Parathyroid adenoma (tissue), 2 donors: Measurements from ENCODE around the gene SIRT6.
"Not testable (repeated sequence)": the region's sequence is repeated elsewhere in the genome, so short reads cannot be mapped to it uniquely, and the experiment has no call there.

Source experiments
- H2AFZ ChIP-seq: fragments of 300-600 bp; sonication (generic); one replicate; pipeline ENCODE4 v1.7.0; 2017; ENCODE audit warnings: antibody characterized with exemption, mild to moderate bottlenecking
- H3K27ac ChIP-seq: fragments of 300-600 bp; sonication (generic); one replicate; pipeline ENCODE4 v1.7.0; 2017
- H3K27me3 ChIP-seq: fragments of 300-600 bp; sonication (generic); one replicate; pipeline ENCODE4 v1.7.0; 2017; ENCODE audit warnings: low read length; ENCODE audit not compliant: control insufficient read depth, insufficient read depth
- H3K36me3 ChIP-seq: fragments of 300-600 bp; sonication (generic); one replicate; pipeline ENCODE4 v1.7.0; 2017; ENCODE audit warnings: low read length; ENCODE audit not compliant: control insufficient read depth, insufficient read depth
- H3K4me1 ChIP-seq: fragments of 300-600 bp; sonication (generic); one replicate; pipeline ENCODE4 v1.7.0; 2017; ENCODE audit warnings: control low read depth
- H3K4me2 ChIP-seq: fragments of 300-600 bp; sonication (generic); one replicate; pipeline ENCODE4 v1.7.0; 2017; ENCODE audit warnings: low read length
- H3K4me3 ChIP-seq: fragments of 300-600 bp; sonication (generic); one replicate; pipeline ENCODE4 v1.7.0; 2017; ENCODE audit warnings: low read depth, low read length
- H3K79me2 ChIP-seq: fragments of 300-600 bp; sonication (generic); one replicate; pipeline ENCODE4 v1.7.0; 2017; ENCODE audit warnings: control low read depth
- H3K9ac ChIP-seq: fragments of 300-600 bp; sonication (generic); one replicate; pipeline ENCODE4 v1.7.0; 2017; ENCODE audit warnings: mild to moderate bottlenecking
- H3K9me3 ChIP-seq: fragments of 300-600 bp; sonication (generic); one replicate; pipeline ENCODE4 v1.7.0; 2017; ENCODE audit warnings: low read length; ENCODE audit not compliant: control insufficient read depth
- CTCF ChIP-seq: fragments of 300-600 bp; sonication (generic); IDR thresholded peaks from one replicate; pipeline ENCODE4 v1.7.0; 2017; ENCODE audit warnings: antibody characterized with exemption, mild to moderate bottlenecking
- donor health status: primary hyperparathyroidism.

Gene SIRT6

GRCh38 chr19:4227771-4228170, 45.4 kb upstream of the SIRT6 start:
- Histone ChIP-seq H3K27me3 (no peaks in the 10 kb centered on the region), H3K4me3 (no peak overlapping the region), H3K27ac (no peak overlapping the region), H3K36me3 (no peaks in the 10 kb centered on the region), H2AFZ (no peak overlapping the region), H3K9me3 (no peaks in the 10 kb centered on the region), H3K4me2 (no peak overlapping the region), H3K4me1 (no peaks in the 10 kb centered on the region), H3K9ac (no peak overlapping the region), H3K79me2 (no peaks in the 10 kb centered on the region)
- TF ChIP-seq CTCF = no peak

- H3K4me1 ChIP-seq = no peaks in the 10 kb centered on the region
- H3K36me3 ChIP-seq = no peaks in the 10 kb centered on the region
- no peak overlapping the region for H3K4me2 ChIP-seq
- H3K4me3 ChIP-seq = no peak overlapping the region
- H3K79me2 ChIP-seq = no peaks in the 10 kb centered on the region
- H3K9me3 ChIP-seq = no peaks in the 10 kb centered on the region
- no peak overlapping the region for H3K27ac ChIP-seq
- TF ChIP-seq CTCF = no peak
- no peak overlapping the region for H3K9ac ChIP-seq
- no peaks in the 10 kb centered on the region for H3K27me3 ChIP-seq
- no peak overlapping the region for H2AFZ ChIP-seq
These were observed 43.5 kb upstream of the SIRT6 start for GRCh38 chr19:4225885-4226284.

- H3K36me3 ChIP-seq = no peaks in the 10 kb centered on the region
- H3K4me2 ChIP-seq = no peak overlapping the region
- no peak overlapping the region for H3K4me3 ChIP-seq
- no peaks in the 10 kb centered on the region for H3K79me2 ChIP-seq
- no peak for TF ChIP-seq CTCF
- H3K27me3 ChIP-seq = no peaks in the 10 kb centered on the region
- H3K4me1 ChIP-seq = no peaks in the 10 kb centered on the region
- no peak overlapping the region for H3K9ac ChIP-seq
- no peaks in the 10 kb centered on the region for H3K9me3 ChIP-seq
- no peak overlapping the region for H2AFZ ChIP-seq
- H3K27ac ChIP-seq = no peak overlapping the region
These were observed 42.1 kb upstream of the SIRT6 start for GRCh38 chr19:4224470-4224869.

- no peak for TF ChIP-seq CTCF
- H3K36me3 ChIP-seq = no peaks in the 10 kb centered on the region
- no peaks in the 10 kb centered on the region for H3K27me3 ChIP-seq
- no peak overlapping the region for H3K27ac ChIP-seq
- no peaks in the 10 kb centered on the region for H3K79me2 ChIP-seq
- H3K4me2 ChIP-seq = no peak overlapping the region
- no peaks in the 10 kb centered on the region for H3K4me1 ChIP-seq
- no peak overlapping the region for H3K4me3 ChIP-seq
- no peak overlapping the region for H3K9ac ChIP-seq
- H2AFZ ChIP-seq = no peak overlapping the region
- H3K9me3 ChIP-seq = no peaks in the 10 kb centered on the region
These were observed 37.8 kb upstream of the SIRT6 start for GRCh38 chr19:4220188-4220587.

GRCh38 chr19:4218523-4218922, 36.2 kb upstream of the SIRT6 start:
- H2AFZ ChIP-seq, H3K27ac ChIP-seq, H3K36me3 ChIP-seq, H3K9ac ChIP-seq, H3K4me2 ChIP-seq, H3K9me3 ChIP-seq, H3K4me3 ChIP-seq, H3K79me2 ChIP-seq, H3K27me3 ChIP-seq, H3K4me1 ChIP-seq: not testable (repeated sequence)
